ENCODE data around the gene GPRC5A.
A peak's percentile ranks its signal among the peaks of the same experiment; 100 is the strongest.
"Not testable (repeated sequence)": the region's sequence is repeated elsewhere in the genome, so short reads cannot be mapped to it uniquely, and the experiment has no call there.

GPRC5A gene

GRCh38 chr12:12871587-12872138, 19.7 kb upstream of the GPRC5A start:
- peak overlapping the region; percentile 85 for H3K27ac ChIP-seq
- no peak for TF ChIP-seq ZFX (IDR thresholded peaks at IDR 0.05)
- TF ChIP-seq, protein P1, sequence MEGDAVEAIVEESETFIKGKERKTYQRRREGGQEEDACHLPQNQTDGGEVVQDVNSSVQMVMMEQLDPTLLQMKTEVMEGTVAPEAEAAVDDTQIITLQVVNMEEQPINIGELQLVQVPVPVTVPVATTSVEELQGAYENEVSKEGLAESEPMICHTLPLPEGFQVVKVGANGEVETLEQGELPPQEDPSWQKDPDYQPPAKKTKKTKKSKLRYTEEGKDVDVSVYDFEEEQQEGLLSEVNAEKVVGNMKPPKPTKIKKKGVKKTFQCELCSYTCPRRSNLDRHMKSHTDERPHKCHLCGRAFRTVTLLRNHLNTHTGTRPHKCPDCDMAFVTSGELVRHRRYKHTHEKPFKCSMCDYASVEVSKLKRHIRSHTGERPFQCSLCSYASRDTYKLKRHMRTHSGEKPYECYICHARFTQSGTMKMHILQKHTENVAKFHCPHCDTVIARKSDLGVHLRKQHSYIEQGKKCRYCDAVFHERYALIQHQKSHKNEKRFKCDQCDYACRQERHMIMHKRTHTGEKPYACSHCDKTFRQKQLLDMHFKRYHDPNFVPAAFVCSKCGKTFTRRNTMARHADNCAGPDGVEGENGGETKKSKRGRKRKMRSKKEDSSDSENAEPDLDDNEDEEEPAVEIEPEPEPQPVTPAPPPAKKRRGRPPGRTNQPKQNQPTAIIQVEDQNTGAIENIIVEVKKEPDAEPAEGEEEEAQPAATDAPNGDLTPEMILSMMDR (conservative IDR thresholded peaks at IDR 0.05): no peak

- TF ChIP-seq, protein P1 (conservative IDR thresholded peaks at IDR 0.05): no peak
- no peak for TF ChIP-seq ZFX (IDR thresholded peaks at IDR 0.05)
- H3K27ac ChIP-seq: peak overlapping the region; percentile 85
These were observed 19.0 kb upstream of the GPRC5A start for GRCh38 chr12:12872139-12872933.

GRCh38 chr12:12872934-12873275, 18.5 kb upstream of the GPRC5A start:
- peak overlapping the region; percentile 85 for H3K27ac ChIP-seq

GRCh38 chr12:12874029-12874428, 17.3 kb upstream of the GPRC5A start:
- H3K27ac ChIP-seq: no peak overlapping the region

More at GRCh38 chr12:12872934-12873275, 18.5 kb upstream of the GPRC5A start:
- no peak for TF ChIP-seq ZFX (IDR thresholded peaks at IDR 0.05)
- TF ChIP-seq, protein P1 (conservative IDR thresholded peaks at IDR 0.05): no peak

GRCh38 chr12:12875301-12875700, 16.1 kb upstream of the GPRC5A start:
- not testable (repeated sequence) for H3K27ac ChIP-seq

More at GRCh38 chr12:12874029-12874428, 17.3 kb upstream of the GPRC5A start:
- TF ChIP-seq, protein P1 (conservative IDR thresholded peaks at IDR 0.05): no peak
- no peak for TF ChIP-seq ZFX (IDR thresholded peaks at IDR 0.05)

GRCh38 chr12:12877153-12877768, 14.1 kb upstream of the GPRC5A start:
- peak overlapping the region; percentile 37 for H3K27ac ChIP-seq

DNA sequence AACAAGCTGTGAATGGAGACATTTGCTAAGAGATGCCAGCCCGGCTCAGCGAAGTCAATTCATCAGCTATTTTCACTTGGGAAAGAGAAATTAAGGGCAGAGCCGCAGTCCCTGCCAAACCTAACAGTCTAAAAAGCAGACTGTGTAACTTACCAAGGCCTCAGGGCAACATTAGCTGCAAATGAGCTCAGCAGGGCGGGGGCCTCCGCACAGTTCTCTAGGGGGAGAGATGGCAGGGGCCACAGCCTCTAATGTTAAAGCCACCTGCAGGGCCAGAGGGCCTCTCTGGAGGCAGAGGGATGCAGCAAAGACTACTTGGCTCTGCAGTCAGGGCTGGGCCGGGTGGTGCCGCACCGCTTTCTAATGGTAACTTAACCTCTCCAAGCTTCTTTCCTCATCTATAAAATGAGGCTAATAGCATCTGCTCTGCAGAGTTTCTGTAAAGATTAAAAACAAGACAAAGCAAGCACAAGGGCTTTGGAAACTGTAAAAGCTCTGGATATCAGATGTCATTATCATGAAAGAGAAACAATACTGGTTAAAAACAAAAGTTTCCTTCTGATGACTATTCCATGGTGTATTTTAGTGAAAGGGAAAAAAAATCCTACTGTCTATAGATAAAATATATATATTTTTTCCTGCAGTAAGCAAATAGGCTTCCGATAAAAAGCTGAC, 13.4 kb upstream of the GPRC5A start:
- no peak for TF ChIP-seq ZFX (IDR thresholded peaks at IDR 0.05)
- H3K27ac ChIP-seq: peak overlapping the region; percentile 37

More at GRCh38 chr12:12877153-12877768, 14.1 kb upstream of the GPRC5A start:
- TF ChIP-seq, protein P1 (conservative IDR thresholded peaks at IDR 0.05): no peak
- TF ChIP-seq ZFX (IDR thresholded peaks at IDR 0.05): no peak

DNA sequence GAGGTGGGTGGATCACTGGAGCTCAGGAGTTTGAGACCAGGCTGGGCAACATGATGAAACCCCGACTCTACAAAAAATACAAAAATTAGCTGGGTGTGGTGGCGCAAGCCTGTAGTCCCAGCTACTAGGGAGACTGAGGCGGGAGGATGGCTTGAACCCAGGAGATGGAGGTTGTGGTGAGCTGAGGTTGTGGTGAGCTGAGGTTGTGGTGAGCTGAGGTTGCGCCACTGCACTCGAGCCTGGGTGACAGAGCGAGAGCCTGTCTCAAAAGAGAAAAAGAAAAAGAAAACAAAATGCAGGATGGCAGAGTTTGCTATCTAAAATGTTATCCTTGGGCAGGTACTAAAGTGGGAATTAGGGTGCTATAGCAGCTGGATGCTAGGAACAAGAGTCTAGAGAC, 10.8 kb upstream of the GPRC5A start:
- no peak overlapping the region for H3K27ac ChIP-seq
- no peak for TF ChIP-seq ZFX (IDR thresholded peaks at IDR 0.05)
- TF ChIP-seq, protein P1 (conservative IDR thresholded peaks at IDR 0.05): no peak
